Gastrocnemius medialis (tissue), 4 donors: Measurements from ENCODE around the gene NTSR2.

Source experiments
- POLR2A ChIP-seq, 2 donors: fragments of 450-650 bp; IDR thresholded peaks; one replicate each; pipeline ENCODE4 v1.6.1; 2017; ENCODE audit warnings: antibody characterized with exemption in 2 of 2, mild to moderate bottlenecking in 2 of 2, moderate library complexity in 2 of 2
- TF ChIP-seq, protein P1 (sequence below), 5 experiments: fragments of 450-650 bp in 3 of 5; fragments of 200-600 bp in 2 of 5; sonication (generic) in 2 of 5; IDR thresholded peaks in 4 of 5; conservative IDR thresholded peaks in 1 of 5; 1 replicate in 4 of 5; 2 replicates in 1 of 5; pipeline ENCODE4 v1.5.1; 2016 to 2019; ENCODE audit warnings: antibody characterized with exemption in 5 of 5, mild to moderate bottlenecking in 3 of 5, moderate library complexity in 3 of 5

DNA sequence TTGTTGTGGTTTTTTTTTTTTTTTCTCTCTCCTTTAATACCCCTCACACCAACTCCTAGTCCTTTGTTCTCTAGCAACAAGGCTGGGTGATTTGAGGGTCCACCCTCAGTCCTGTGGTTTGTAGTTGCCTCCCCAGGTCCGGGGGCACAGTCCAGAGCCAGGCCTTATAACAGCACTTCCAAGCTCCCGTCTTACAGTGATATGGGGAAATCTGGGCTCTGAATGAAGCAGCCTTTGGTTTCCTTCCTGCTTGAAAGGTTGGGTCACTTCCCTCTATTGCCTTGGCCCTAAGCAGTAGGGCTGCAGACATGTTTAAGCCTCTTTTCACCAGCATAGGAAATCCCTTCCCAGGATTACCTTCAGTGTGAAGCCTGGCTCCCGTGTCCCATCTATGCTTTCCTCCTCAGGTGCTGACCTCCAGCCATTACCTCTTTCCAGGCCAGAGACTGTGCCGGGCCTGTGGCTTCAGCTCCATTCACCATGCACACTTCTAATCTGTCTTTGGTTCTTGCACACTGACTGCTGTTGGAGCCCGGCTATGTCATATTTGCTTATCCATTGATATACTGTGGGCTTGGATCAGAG is 21.2 kb upstream of the NTSR2 start:
- TF ChIP-seq, protein P1, sequence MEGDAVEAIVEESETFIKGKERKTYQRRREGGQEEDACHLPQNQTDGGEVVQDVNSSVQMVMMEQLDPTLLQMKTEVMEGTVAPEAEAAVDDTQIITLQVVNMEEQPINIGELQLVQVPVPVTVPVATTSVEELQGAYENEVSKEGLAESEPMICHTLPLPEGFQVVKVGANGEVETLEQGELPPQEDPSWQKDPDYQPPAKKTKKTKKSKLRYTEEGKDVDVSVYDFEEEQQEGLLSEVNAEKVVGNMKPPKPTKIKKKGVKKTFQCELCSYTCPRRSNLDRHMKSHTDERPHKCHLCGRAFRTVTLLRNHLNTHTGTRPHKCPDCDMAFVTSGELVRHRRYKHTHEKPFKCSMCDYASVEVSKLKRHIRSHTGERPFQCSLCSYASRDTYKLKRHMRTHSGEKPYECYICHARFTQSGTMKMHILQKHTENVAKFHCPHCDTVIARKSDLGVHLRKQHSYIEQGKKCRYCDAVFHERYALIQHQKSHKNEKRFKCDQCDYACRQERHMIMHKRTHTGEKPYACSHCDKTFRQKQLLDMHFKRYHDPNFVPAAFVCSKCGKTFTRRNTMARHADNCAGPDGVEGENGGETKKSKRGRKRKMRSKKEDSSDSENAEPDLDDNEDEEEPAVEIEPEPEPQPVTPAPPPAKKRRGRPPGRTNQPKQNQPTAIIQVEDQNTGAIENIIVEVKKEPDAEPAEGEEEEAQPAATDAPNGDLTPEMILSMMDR (IDR thresholded peaks at IDR 0.05 in 4 of 5, conservative IDR thresholded peaks at IDR 0.05 in 1 of 5) = no peak
- TF ChIP-seq POLR2A (IDR thresholded peaks at IDR 0.05) = no peak
